Measurements from ENCODE around the gene SPACA7.
"Not testable (repeated sequence)": the region's sequence is repeated elsewhere in the genome, so short reads cannot be mapped to it uniquely, and the experiment has no call there.

The SPACA7 gene

DNA sequence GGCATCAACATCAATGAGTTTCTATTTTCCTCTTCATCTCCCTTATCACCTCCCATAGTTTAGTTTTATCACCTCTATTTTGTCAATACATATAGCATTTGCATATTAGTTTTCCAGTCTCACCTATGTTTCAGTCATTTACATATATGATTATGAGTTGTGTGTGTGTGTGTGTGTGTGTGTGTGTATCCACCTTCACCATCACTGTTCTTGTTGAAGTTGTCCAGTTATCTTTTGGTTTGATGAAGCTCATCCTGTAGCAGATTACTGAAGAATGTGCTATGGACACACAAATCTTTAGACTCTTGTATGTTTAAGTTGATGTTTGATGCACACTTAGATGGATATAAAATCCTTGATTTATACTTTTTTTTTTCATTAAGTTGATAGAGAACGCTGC lies 40.5 kb downstream of the SPACA7 start:
- in situ Hi-C loops (cut with MboI; ENCODE audit: low sequenced_read_pairs), result no loop called here

DNA sequence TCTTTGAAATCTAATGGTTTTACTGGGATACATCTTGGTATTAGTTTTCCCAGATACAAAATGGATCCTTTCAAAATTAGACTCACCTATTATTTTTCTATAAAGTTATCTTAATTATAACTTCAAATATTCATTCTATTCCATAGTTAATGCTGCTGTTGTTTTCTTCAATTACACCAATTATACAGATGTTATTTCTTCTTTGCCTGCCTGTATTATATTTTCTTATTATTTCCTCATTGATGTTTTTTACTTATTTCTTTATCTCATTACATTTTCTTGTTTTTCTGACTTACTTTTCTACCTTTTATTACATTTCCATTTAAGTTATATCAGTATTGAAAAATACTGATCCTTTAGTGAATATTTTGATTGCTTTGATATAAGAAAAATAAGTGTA lies 40.9 kb downstream of the SPACA7 start:
- in situ Hi-C loops (cut with MboI; ENCODE audit: low sequenced_read_pairs), result no loop called here

DNA sequence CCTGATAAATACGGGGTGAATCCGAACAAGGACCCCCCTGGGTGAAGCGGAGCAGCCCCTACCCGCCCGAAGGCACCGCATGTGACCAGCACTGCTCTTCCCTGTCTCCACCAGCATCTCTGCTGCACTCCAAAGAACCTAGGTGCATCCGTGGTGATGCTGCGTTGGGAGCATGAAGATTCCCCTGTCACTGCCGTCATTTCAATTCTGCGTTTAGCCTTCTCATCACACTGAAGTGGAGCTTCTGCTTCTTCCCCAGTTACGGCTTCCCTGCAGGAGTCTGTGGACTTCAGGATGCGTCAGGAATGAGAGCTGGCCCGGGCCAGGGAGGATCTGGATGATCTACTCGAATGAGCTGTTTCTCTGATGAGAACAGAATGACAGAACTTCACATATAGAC lies 47.9 kb downstream of the SPACA7 start:
- in situ Hi-C loops (cut with MboI; ENCODE audit: low sequenced_read_pairs), result no loop called here

DNA sequence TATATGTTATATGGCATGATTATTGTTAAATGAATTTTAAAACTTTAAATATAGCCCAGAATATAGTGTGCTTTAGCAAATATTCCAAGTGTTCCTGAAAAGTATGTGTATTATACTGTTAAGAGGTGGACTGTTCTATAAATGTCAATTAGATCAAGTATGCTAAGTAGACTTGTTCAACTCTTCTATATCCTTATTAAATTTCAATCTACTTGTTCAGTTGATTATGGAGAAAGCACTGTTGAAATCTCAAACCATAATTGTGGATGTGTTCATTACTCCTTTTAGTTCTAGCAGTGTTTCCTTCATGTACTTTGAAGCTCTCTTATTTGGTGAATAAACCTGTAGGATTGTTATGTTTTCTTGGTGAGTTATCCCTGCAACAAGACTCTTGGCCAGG lies 52.5 kb downstream of the SPACA7 start:
- in situ Hi-C loops (cut with MboI; ENCODE audit: low sequenced_read_pairs), result no loop called here

DNA sequence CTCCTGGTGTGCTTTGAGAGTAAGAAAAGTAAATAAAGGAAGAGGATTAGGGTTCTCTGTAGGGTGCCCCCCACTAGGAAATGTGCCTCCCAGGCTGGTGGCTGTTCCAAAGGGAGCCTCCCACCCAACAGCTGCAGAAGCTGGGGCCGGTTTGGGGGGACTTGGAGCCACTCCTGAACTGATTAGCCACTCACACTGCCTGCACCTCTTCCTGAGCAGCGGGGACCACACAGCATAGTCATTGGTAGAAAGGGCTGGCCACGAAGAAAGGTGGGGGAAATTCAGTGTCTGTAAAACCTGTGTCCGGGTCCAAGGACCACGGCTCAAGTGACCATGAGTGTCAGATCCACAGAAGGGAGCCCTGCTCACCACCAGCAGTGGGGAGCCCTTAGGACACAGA lies 55.6 kb downstream of the SPACA7 start:
- in situ Hi-C loops (cut with MboI; ENCODE audit: low sequenced_read_pairs), result no loop called here

DNA sequence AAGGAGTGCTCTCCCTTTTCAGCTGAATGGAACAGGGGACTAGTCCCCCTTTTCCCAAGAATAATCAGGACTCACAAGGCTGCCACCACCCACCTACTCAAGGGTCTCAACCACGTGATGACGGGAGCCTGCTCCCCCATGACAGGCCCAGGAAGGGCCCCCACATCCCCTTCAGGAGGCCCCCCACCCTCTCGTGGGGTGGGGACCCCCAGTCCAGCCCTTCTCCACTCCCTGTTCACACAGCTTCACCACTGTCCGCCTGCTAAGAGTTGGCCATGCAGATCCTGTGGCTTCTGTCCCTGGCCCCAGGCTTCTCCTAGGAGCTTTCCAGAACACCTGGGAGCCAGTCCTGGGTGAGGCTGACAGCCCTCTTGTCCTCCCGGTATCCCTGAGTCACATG lies 56.6 kb downstream of the SPACA7 start:
- in situ Hi-C loops (cut with MboI; ENCODE audit: low sequenced_read_pairs), result not testable (repeated sequence)

DNA sequence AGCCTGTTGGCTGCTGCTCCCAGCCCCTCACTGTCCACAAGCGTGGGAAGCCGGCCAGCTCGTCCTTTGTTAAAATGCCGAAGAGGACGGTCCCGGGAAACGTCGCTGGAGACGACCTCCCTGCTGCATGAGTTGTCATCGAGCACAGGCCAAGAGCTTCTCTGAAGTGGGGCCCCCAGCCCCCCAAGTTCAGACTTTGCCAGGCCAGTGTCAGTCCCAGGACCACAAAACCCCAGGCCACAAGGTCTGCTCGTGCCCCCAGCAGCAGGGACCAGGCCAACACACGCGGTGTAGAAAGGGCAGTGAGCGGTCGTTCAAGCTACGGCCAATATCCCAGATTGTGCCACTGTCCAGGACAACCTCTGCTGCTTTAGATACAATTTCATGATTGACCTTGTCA lies 57.4 kb downstream of the SPACA7 start:
- in situ Hi-C loops (cut with MboI; ENCODE audit: low sequenced_read_pairs), result not testable (repeated sequence)

DNA sequence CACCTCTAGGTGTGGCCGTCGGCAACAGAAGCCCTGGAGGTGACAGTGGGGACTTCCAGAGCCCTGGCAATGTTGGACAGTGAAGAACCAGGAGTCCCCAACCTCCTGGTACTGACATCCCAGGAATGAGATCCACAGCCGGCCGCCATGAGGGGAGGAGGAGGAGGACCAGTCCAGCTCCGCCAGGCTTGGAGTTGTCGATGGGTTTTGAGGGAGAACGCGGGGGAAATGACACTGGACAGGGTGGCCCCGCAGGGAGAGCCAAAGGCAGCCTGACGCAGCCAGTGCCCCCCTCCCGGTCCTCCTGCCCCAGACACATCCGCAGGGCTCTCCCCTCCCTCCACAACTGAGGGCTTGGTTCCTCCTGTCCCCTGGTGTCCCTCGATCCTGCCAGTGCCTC lies 57.9 kb downstream of the SPACA7 start:
- in situ Hi-C loops (cut with MboI; ENCODE audit: low sequenced_read_pairs), result no loop called here

DNA sequence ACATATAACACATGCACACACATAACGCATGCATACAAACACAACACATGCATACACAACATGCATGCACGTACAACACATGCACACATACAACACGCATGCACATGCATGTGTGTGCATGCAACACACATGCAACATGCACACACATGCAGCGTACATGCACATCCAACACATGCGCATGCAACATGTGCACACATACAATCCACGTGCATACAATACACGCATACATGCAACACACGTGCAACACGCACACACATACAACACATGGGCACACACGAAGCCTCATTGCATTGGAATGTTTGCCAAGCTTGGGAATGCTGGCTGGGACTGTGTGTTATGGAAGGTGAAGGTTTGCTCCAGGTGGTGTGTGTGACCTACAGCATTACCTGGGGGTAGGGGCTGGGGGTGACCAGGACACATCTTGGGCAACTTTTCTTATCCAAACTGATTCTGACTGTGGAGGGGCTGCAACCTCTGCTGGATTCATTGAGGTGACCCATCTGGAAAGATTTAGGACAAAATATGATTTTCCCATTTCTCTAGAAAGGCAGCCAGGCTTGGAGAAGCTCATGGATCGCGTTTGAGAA lies 58.9 kb downstream of the SPACA7 start:
- in situ Hi-C loops (cut with MboI; ENCODE audit: low sequenced_read_pairs), result no loop called here

DNA sequence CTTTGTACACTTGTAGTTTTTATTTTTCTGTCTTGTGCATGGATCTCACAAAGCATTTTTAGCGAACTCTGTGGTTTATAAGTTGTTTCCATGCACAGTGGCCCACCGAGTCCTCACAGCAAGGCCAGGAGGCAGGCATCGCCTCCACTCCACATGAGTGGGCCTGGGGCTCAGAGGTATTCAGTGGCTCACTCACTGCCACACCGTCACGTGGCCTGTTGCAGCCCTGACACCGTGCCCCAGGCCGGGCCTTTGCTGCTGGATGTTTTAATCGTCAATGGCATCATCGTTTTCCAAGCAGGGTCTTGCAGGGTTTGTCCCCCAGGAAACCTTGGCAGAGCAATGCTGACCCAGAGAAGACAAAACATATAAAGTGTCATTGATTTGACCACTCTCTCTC lies 59.8 kb downstream of the SPACA7 start:
- in situ Hi-C loops (cut with MboI; ENCODE audit: low sequenced_read_pairs), result no loop called here

DNA sequence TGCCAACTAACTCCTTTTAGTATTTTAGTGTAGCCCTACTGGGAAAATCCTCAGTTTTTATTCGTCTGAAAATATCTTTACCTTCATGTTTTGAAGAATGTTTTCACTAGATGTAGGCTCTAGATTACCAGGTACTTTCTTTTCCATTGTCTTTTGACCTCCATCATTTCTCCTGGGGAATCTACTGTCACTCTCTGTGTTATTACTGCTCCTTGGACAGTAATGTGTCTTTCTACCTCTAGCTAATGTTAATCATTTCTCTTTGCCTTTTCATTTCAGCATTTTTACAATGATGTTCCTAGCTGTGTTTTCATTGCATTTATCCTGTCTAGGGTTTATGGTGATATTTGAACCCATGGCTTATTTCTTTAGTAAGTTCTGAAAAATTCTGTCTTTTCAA lies 61.9 kb downstream of the SPACA7 start:
- in situ Hi-C loops (cut with MboI; ENCODE audit: low sequenced_read_pairs), result no loop called here

DNA sequence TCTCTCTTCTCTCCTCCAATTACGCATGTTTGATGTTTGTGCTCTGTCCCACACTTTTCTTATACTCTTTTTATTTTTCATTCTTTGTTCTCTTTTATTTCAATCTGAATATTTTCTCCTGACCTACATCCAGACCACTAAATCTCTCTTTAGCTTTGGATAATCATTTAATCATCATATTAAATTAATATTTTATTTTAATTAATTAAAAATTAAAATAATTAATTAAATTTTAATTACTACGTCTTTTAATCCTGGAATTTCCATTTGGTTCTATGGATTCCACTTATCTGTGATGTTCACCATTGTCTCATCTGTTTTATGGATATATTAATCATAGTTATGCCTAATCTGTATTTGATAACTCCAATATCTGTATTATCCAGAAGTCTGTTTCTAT lies 62.4 kb downstream of the SPACA7 start:
- in situ Hi-C loops (cut with MboI; ENCODE audit: low sequenced_read_pairs), result no loop called here

DNA sequence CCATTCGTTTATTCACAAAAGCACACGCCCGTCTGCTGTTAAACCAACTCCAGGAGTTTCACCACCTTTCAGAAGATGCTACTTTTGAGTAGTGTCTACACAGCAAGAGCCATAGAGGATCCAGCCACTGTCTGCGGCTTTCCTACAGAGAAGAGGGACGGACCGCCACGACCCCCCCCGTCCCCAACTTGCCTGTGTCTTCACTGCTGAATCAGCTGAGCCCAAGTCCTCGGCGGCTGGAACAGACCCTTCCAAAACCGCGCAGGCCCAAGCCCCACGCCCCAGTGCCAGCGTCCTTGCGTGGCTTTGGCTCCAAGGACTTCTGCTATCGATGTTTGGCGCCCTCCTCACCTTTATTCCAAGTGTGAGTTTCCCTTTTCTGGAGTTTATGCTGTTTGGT lies 65.1 kb downstream of the SPACA7 start:
- in situ Hi-C loops (cut with MboI; ENCODE audit: low sequenced_read_pairs), result no loop called here

DNA sequence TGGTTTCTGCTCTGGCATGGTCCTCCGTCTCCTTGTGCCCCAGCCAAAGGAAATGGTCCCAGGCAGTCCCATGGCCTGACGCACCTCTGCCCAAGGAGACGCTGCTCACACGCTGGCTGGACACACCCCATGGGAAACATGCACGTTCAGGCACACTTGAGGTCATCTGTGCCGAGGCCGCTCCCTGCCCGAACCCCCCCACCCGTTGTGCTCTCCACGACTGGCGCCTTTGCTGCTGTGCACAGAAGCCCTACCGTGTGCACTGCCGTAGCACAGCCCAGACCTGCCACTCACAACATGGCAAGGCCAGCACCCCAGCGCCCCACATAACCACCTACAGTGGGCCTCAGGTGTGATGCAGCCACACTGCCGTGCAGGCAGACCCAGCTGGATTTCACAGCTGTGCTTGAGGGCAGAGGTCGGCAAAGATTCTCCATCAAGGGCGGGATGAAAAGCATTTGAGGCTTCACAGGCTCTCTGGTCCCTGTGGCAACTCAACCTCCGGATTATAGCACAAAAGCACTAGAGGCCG lies 65.7 kb downstream of the SPACA7 start:
- in situ Hi-C loops (cut with MboI; ENCODE audit: low sequenced_read_pairs), result no loop called here

DNA sequence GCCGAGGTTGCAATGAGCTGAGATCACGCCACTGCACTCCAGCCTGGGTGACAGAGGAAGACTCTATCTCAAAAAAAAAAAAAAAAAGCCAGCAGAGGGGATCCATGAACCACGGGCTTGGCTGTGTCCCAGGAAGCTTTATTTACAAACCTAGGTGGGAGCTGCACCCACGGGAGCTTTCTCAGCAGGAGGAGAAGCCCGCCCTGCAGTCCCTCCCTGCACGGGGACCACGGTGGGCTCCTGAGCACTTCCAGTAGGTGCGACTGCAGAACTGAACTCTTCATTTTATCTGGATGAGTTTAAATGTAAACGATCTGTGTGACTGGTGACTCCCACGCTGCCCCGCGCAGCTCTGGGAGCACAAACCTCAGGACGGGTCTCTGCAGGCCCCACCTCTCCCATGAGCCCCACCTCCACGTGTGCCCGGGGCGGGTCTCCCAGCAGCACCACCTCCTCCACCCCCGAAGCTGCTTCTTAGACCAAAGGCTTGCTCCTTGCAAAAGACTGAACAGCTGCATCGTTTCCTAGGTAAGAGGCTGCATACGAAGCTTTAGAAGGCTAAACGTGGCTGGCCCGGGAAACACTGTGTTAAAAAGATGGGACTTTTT lies 66.4 kb downstream of the SPACA7 start:
- in situ Hi-C loops (cut with MboI; ENCODE audit: low sequenced_read_pairs), result no loop called here

DNA sequence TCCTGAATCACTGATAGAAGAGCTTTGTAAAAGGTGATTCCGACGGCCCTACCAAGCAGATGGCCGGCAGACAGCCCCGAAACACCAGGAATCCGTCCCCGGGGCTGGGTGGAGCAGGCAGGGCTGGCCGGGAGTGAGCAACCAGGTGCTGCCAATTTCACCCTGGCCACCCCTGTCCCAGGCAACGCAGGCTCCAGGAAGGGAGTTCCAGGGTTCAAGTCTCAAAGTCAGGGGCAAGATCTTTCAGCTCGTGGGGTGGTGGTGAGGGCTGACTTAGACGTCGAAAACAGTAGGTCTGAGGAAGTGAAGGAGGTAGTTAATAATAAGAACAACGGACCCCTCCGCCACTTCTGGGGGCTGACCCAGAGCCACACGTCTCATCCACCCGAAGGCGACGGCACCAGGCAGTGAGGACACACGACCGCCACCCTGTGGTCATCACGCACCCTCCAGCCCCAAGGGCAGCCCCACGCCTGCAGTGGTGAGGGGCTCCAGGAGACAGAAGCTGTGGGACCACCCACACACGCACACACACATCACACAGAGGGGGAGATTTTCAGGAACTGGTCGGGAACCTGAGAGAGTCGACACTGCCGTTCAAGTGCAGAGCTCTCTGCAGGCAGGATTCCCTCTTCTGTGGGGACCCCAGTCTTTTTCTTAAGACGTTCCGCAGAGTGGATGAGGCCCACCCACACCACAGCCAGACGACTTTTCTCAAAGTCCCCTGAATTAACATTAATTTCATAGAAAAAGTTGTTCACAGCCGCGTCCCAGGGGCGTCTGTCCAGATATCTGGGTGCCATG lies 67.2 kb downstream of the SPACA7 start:
- in situ Hi-C loops (cut with MboI; ENCODE audit: low sequenced_read_pairs), result no loop called here

DNA sequence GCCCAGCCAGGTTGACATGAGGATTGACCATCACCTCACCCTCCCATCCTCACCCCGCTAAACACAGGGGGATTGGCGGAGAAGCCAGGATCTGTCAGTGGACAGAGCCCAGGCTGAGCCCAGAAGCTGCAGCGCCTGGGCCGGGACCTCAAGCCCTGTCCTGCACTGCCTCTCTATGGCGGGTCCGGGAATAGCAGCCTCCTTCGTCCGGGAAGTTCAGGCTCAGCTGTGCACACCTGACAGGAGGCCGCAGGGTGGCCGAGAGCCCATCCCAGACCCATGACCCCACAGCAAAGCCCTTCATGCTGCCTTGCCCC lies 67.8 kb downstream of the SPACA7 start:
- in situ Hi-C loops (cut with MboI; ENCODE audit: low sequenced_read_pairs), result no loop called here

DNA sequence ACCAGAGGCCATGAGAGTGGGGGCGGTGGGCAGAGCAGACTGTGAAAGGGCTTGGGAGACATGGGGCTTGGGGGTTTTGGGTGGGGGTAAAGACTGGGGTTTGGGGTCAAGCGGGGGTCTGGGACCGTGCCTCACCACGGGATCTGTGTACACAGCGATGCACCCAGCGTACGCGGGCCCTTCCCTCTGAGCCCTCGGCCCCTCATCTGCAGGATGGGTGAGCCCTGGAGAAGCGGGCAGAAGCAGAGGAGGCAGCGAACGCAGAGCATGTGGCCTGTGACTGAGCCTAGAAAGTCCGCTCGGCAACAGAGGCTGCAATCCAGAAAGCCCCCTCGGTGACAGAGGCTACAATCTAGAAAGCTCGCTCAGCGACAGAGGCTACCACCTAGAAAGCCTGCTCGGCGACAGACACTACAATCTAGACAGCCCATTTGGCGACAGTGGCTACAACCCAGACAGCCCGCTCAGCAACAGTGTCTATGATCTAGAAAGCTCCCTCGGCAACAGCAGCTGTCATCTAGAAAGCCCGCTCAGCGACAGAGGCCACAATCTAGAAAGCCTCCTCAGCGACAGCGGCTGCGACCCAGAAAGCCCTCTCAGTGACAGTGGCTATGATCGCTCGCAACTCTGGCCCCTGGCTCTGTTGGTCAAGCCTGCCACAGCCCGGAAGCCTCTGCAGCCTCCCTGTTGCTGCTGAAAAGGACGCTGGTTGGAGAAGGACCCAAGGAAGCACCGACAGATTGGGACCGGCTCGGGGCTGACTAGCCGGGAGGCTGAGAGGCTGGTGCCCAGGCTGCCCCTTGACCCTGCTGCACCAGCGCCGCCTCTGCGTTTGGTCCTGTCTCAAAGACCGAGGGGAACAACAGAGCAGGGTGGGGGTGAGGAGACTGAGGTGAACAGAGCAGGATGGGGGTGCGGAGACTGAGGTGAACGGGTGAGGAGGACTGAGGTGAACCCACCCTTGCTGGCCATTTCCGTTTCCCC lies 68.6 kb downstream of the SPACA7 start:
- in situ Hi-C loops (cut with MboI; ENCODE audit: low sequenced_read_pairs), result no loop called here

DNA sequence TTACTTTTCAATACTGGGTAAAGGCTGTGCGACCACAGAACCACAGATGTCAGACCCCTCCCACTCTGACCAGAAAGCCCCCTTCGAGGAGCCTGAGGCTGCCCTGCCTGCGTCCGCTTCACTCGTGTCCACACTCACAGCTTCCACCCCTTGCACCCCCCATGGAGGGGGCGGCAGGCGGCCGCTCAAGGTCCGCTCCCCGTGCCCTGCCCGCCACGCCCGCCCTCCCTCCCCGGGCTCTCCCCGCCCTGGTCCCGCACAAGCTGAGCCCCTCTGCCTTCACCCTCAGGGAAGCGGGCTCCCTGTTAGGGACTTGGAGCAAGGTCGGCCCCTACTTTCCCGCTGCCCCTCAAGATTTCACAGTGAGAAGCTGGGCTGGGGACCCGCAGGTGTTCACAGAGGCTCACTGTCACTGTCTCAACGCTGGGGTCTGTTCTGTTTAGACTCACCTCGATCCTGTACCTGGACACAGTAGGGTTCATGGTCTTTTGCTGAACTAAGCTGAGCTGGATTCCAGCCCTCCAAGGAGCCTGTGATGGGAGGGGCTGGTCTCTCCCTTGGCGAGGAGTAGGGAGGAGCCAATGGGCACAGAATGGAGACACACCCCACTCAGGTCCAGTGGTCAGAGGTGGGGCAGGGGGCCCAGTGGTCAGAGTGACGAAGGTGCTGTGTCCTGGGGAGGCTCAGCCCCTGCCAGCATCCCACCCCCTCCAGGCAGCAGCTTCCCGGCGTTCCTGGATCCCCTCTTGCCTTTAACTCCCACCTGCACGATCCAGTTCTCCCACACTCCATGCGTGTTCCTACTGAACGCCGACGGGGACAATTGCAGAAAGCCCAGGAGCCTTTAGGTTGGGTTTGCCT lies 69.5 kb downstream of the SPACA7 start:
- in situ Hi-C loops (cut with MboI; ENCODE audit: low sequenced_read_pairs), result no loop called here

DNA sequence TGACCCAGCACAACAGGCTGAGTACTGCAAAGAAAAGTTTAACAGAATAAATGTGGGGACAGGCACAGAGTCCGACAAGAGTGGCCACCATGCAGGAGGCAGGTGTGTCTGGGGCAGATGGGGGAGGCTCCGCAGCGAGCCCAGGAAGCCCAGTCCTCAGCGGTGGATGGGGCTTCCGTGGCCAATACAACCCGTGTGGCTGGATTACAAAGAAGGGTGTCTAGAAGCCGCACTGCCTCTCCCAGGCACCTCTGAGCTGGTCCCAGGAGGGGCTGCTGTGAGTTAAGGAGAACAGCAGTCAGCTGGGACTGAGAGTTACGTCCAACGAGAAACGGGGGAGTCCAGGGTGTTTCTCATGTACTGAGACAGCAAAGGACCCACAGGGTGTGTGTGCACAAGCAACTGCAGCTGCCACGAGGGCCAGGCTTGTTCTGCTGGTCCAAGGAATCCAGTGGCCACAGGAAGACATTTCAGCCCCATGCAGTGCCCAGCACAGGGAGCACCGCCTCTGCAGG lies 70.2 kb downstream of the SPACA7 start:
- in situ Hi-C loops (cut with MboI; ENCODE audit: low sequenced_read_pairs), result no loop called here

All from HL-60/S4 (cell line).